HCT116 (cell line): ENCODE measurements around the gene IGFBPL1. TPM values are rescaled to one million over a fixed set of nuclear protein-coding genes. Genes with fewer than 3 reads are reported as not detected.

Experiments
- ATAC-seq: fragments of 200-7000 bp; cut with Tn5 transposase; 2 replicates; pipeline ENCODE4 v1.9.1; 2020; ENCODE audit warnings: mild to moderate bottlenecking, moderate library complexity
- BruUV-seq: library from RNA; stranded (reverse); fragments of 400-500 nt; replicated peaks from 2 replicates; lab custom pipeline; 2021; lab: Mats Ljungman, UMichigan
- CTCF ChIA-PET: fragments of 300-600 bp; sonication (Branson Sonifier 250); formaldehyde crosslinking; loops from one replicate; lab custom pipeline; 2021; ENCODE audit warnings: antibody characterized with exemption; lab: Charles Lee
- POLR2A ChIA-PET: fragments of 300-600, 350-600 bp; sonication (Branson Sonifier 250); formaldehyde crosslinking; loops from one replicate; lab custom pipeline; 2021; ENCODE audit warnings: antibody characterized with exemption; lab: Charles Lee
- RAD21 ChIA-PET, 2 experiments: fragments of 300-600 bp; sonication (Branson Sonifier 250); formaldehyde crosslinking; loops; one replicate each; lab custom pipeline; 2023; ENCODE audit warnings: low total read pairs in 2 of 2; ENCODE audit not compliant: uncharacterized antibody in 2 of 2, unreplicated experiment in 2 of 2, low non-redundant PET in 1 of 2; lab: Charles Lee
- DNase-seq: peaks from one replicate; pipeline ENCODE4 v3.0.0-alpha.2; 2010; ENCODE audit warnings: low read depth, low spot score
- H2AFZ ChIP-seq: fragments of 200-600 bp; shearing (Covaris generic), sonication (generic); 2 replicates; pipeline ENCODE4 v1.6.1; 2017; ENCODE audit warnings: low read depth, mixed run types, mixed read lengths, antibody characterized with exemption, low read length; ENCODE audit not compliant: poor library complexity, severe bottlenecking
- H3K27ac ChIP-seq: 2 replicates; pipeline ENCODE4 v1.5.1; 2012; ENCODE audit warnings: low read depth, low read length
- H3K27me3 ChIP-seq: fragments of 200-600 bp; sonication (generic); 2 replicates; pipeline ENCODE4 v1.6.1; 2016; ENCODE audit warnings: mixed run types, low read length, mixed read lengths; ENCODE audit not compliant: insufficient read depth
- H3K36me3 ChIP-seq, 2 experiments: fragments of 200-500 bp in 1 of 2; fragments of 200-600 bp in 1 of 2; sonication (Bioruptor generic) in 1 of 2; sonication (generic) in 1 of 2; 2 replicates each; pipeline versions ENCODE4 v1.5.1 to v1.6.1; 2014 to 2016; ENCODE audit warnings: low read length in 2 of 2, inconsistent platforms in 1 of 2, mixed read lengths in 1 of 2, mixed run types in 1 of 2; ENCODE audit not compliant: insufficient read depth in 2 of 2, control insufficient read depth in 1 of 2
- H3K4me1 ChIP-seq, 2 experiments: fragments of 200-600 bp in 1 of 2; sonication (generic) in 1 of 2; 2 replicates each; pipeline versions ENCODE4 v1.5.1 to v1.6.1; 2012 to 2017; ENCODE audit warnings: low read length in 2 of 2, inconsistent platforms in 1 of 2, mild to moderate bottlenecking in 1 of 2, mixed read lengths in 1 of 2, mixed run types in 1 of 2, moderate library complexity in 1 of 2; ENCODE audit not compliant: insufficient read depth in 2 of 2, control insufficient read depth in 1 of 2
- H3K4me2 ChIP-seq: fragments of 200-600 bp; sonication (generic); 2 replicates; pipeline ENCODE4 v1.6.1; 2017; ENCODE audit warnings: mixed run types, low read length, mixed read lengths
- H3K4me3 ChIP-seq, 2 experiments: fragments of 200-600 bp in 1 of 2; sonication (generic) in 1 of 2; replicated peaks in 1 of 2; 2 replicates each; pipeline ENCODE4 v1.5.1; 2011 to 2016; ENCODE audit warnings: low read length in 2 of 2, control low read depth in 1 of 2, low read depth in 1 of 2, mild to moderate bottlenecking in 1 of 2, mixed read lengths in 1 of 2, mixed run types in 1 of 2
- H3K79me2 ChIP-seq: fragments of 200-600 bp; sonication (generic); 2 replicates; pipeline ENCODE4 v1.6.1; 2017; ENCODE audit warnings: mild to moderate bottlenecking, mixed run types, low read length, moderate library complexity, mixed read lengths; ENCODE audit not compliant: insufficient read depth
- H3K9ac ChIP-seq: fragments of 200-600 bp; sonication (generic); 2 replicates; pipeline ENCODE4 v1.6.1; 2016; ENCODE audit warnings: low read length, mixed read lengths
- H3K9me2 ChIP-seq: fragments of 200-600 bp; sonication (generic), shearing (Covaris generic); 2 replicates; pipeline ENCODE4 v1.6.1; 2017; ENCODE audit warnings: mixed run types, mild to moderate bottlenecking, moderate library complexity; ENCODE audit not compliant: insufficient read depth
- H3K9me3 ChIP-seq, 2 experiments: fragments of 200-500 bp in 1 of 2; fragments of 200-600 bp in 1 of 2; sonication (Bioruptor generic) in 1 of 2; sonication (generic) in 1 of 2; 2 replicates each; pipeline ENCODE4 v1.6.1; 2014 to 2017; ENCODE audit warnings: low read length in 2 of 2, mixed read lengths in 2 of 2, inconsistent platforms in 1 of 2, low read depth in 1 of 2, mild to moderate bottlenecking in 1 of 2, mixed run types in 1 of 2, moderate library complexity in 1 of 2; ENCODE audit not compliant: control insufficient read depth in 1 of 2, insufficient read depth in 1 of 2
- H4K20me1 ChIP-seq: fragments of 200-600 bp; sonication (generic), shearing (Covaris generic); 2 replicates; pipeline ENCODE4 v1.6.1; 2017; ENCODE audit warnings: mixed run types, mild to moderate bottlenecking, moderate library complexity; ENCODE audit not compliant: insufficient read depth
- CBX3 ChIP-seq: IDR thresholded peaks from 2 replicates; pipeline ENCODE4 v1.6.1; 2012; ENCODE audit warnings: low read depth
- CEBPB ChIP-seq: IDR thresholded peaks from 2 replicates; pipeline ENCODE4 v1.6.1; 2012; ENCODE audit warnings: low read depth
- EZH2 ChIP-seq: fragments of 200-600 bp; sonication (generic); IDR thresholded peaks from 2 replicates; pipeline ENCODE4 v1.6.1; 2017; ENCODE audit warnings: antibody characterized with exemption, mixed run types
- FOSL1 ChIP-seq: IDR thresholded peaks from 2 replicates; pipeline ENCODE4 v1.6.1; 2012; ENCODE audit warnings: low read depth
- MAX ChIP-seq: IDR thresholded peaks from 2 replicates; pipeline ENCODE4 v1.6.1; 2012
- POLR2AphosphoS5 ChIP-seq: IDR thresholded peaks from 2 replicates; pipeline ENCODE4 v1.6.1; 2011; ENCODE audit warnings: mild to moderate bottlenecking, low read depth, low read length, moderate library complexity
- REST ChIP-seq: IDR thresholded peaks from 2 replicates; pipeline ENCODE4 v1.6.1; 2012; ENCODE audit warnings: low read depth
- SP1 ChIP-seq: IDR thresholded peaks from 2 replicates; pipeline ENCODE4 v1.6.1; 2012; ENCODE audit warnings: low read depth
- SRF ChIP-seq: IDR thresholded peaks from 2 replicates; pipeline ENCODE4 v1.6.1; 2012; ENCODE audit warnings: low read depth
- TCF7L2 ChIP-seq: IDR thresholded peaks from 2 replicates; pipeline ENCODE4 v1.7.0; 2011; ENCODE audit warnings: borderline replicate concordance, inconsistent platforms; ENCODE audit not compliant: insufficient read depth, insufficient read length; ENCODE audit errors: extremely low read depth
- YY1 ChIP-seq: IDR thresholded peaks from 2 replicates; pipeline ENCODE4 v1.6.1; 2011; ENCODE audit warnings: low read length, low read depth, moderate library complexity, mild to moderate bottlenecking; ENCODE audit not compliant: insufficient replicate concordance; ENCODE audit errors: extremely low read depth
- ZFX ChIP-seq: fragments of 450-650 bp; IDR thresholded peaks from 2 replicates; pipeline ENCODE4 v1.6.1; 2017
- intact Hi-C: fragments of 100-400 bp; cut with micrococcal nuclease; formaldehyde crosslinking; loops from 2 replicates; pipeline ENCODE4 v1.10.0; 2022
- total RNA-seq: library from RNA; stranded (reverse); gene quantifications from one replicate; pipeline ENCODE4 v1.2.1, GENCODE V29; 2021; ENCODE audit not compliant: unreplicated experiment
- TF ChIP-seq, protein P1 (sequence below), 3 experiments: fragments of 200-600 bp in 1 of 3; sonication (generic) in 1 of 3; IDR thresholded peaks in 2 of 3; conservative IDR thresholded peaks in 1 of 3; 2 replicates each; pipeline ENCODE4 v1.5.1; 2012 to 2017; ENCODE audit warnings: low read depth in 2 of 3, low read length in 2 of 3, antibody characterized with exemption in 1 of 3, borderline replicate concordance in 1 of 3, control low read depth in 1 of 3, mild to moderate bottlenecking in 1 of 3, mixed read lengths in 1 of 3, mixed run types in 1 of 3, moderate library complexity in 1 of 3; ENCODE audit not compliant: insufficient read depth in 1 of 3
- TF ChIP-seq, protein P2 (sequence below): IDR thresholded peaks from 2 replicates; pipeline ENCODE4 v1.6.1; 2012

IGFBPL1 gene
- total RNA-seq, 1 experiment from 2014 or later = not detected

GRCh38 chr9:38436708-38437107, 12.5 kb upstream of the IGFBPL1 start:
- Histone ChIP-seq H3K79me2 (no peaks in the 10 kb centered on the region), H3K27ac (no peak overlapping the region), H3K27me3 (no peaks in the 10 kb centered on the region), H4K20me1 (no peaks in the 10 kb centered on the region), H3K9me2 (no peaks in the 10 kb centered on the region), H3K9ac (no peak overlapping the region), H3K4me1 (no peaks in the 10 kb centered on the region), H3K4me2 (no peak overlapping the region), H3K9me3 (peaks cover 0 to 8% of the 10 kb centered on the region in 2 experiments; a peak in 1 of 4 replicates), H3K36me3 (no peaks in the 10 kb centered on the region), H2AFZ (no peak overlapping the region), H3K4me3 (no peak overlapping the region)
- no TSS peak for BruUV-seq
- TF ChIP-seq, protein P1, sequence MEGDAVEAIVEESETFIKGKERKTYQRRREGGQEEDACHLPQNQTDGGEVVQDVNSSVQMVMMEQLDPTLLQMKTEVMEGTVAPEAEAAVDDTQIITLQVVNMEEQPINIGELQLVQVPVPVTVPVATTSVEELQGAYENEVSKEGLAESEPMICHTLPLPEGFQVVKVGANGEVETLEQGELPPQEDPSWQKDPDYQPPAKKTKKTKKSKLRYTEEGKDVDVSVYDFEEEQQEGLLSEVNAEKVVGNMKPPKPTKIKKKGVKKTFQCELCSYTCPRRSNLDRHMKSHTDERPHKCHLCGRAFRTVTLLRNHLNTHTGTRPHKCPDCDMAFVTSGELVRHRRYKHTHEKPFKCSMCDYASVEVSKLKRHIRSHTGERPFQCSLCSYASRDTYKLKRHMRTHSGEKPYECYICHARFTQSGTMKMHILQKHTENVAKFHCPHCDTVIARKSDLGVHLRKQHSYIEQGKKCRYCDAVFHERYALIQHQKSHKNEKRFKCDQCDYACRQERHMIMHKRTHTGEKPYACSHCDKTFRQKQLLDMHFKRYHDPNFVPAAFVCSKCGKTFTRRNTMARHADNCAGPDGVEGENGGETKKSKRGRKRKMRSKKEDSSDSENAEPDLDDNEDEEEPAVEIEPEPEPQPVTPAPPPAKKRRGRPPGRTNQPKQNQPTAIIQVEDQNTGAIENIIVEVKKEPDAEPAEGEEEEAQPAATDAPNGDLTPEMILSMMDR (IDR thresholded peaks at IDR 0.05 in 2 of 3, conservative IDR thresholded peaks at IDR 0.05 in 1 of 3; ENCODE audit: borderline replicate concordance in 1 of 3, insufficient read depth in 1 of 3, low read depth in 2 of 3, low read length in 2 of 3) = no peak
- TF ChIP-seq ZFX (no peak), SP1 (no peak)
- RAD21 ChIA-PET = no interaction called here
- DNase-seq (no peak), ATAC-seq (no peak)
- CTCF ChIA-PET = no interaction called here
- POLR2A ChIA-PET = no interaction called here
- intact Hi-C loops = no loop called here

DNA sequence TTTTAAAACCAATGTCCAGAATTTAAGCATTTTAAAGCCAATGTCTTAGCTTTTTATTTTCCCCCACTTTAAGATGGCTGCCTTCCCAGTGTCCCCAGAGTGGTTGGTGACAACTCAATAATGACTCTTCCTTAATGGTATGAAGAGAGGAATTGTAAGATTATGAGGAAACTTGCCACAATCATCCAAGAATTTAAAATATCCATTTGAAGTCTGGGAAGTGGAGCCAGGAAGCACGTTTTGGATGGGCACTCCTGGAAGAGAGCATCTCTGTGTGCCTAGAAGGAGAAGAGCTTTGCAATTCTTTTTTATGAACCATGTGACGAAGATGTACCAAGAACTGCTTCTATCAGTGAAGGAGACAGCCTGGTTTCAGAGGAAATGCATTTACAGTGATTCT, 11.3 kb upstream of the IGFBPL1 start:
- POLR2A ChIA-PET = no interaction called here
- CTCF ChIA-PET = interaction anchor here (1.3 kb wide), 1 partner anchor 18 kb away, joined by 3 read pairs; no protein-coding TSS in a partner anchor
- no TSS peak for BruUV-seq

More for the DNA sequence above, 11.3 kb upstream of the IGFBPL1 start:
- no peak overlapping the region for H3K27ac ChIP-seq
- H3K9ac ChIP-seq = no peak overlapping the region
- H3K9me2 ChIP-seq = no peaks in the 10 kb centered on the region
- H3K9me3 ChIP-seq = peaks cover 0 to 8% of the 10 kb centered on the region in 2 experiments; a peak in 1 of 4 replicates
- no peaks in the 10 kb centered on the region for H3K27me3 ChIP-seq
- intact Hi-C loops = no loop called here
- DNase-seq (no peak), ATAC-seq (no peak)
- RAD21 ChIA-PET = no interaction called here
- no peaks in the 10 kb centered on the region for H3K4me1 ChIP-seq
- no peak for TF ChIP-seq FOSL1
- TF ChIP-seq YY1 = no peak
- no peak for TF ChIP-seq REST
- no peak for TF ChIP-seq SRF
- no peak for TF ChIP-seq CEBPB
- TF ChIP-seq EZH2 = no peak
- no peak for TF ChIP-seq TCF7L2
- no peak for TF ChIP-seq MAX
- TF ChIP-seq CBX3 = no peak
- TF ChIP-seq SP1 = no peak
- TF ChIP-seq, protein P2, sequence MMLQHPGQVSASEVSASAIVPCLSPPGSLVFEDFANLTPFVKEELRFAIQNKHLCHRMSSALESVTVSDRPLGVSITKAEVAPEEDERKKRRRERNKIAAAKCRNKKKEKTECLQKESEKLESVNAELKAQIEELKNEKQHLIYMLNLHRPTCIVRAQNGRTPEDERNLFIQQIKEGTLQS = no peak
- TF ChIP-seq POLR2AphosphoS5 = no peak
- H2AFZ ChIP-seq = no peak overlapping the region
- H3K79me2 ChIP-seq = no peaks in the 10 kb centered on the region
- H3K4me3 ChIP-seq = no peak overlapping the region
- no peaks in the 10 kb centered on the region for H3K36me3 ChIP-seq
- no peak overlapping the region for H3K4me2 ChIP-seq
- no peaks in the 10 kb centered on the region for H4K20me1 ChIP-seq
